CD14-positive monocyte (primary cell): ENCODE results near the gene ADAMTSL1. TPM values are rescaled to one million over a fixed set of nuclear protein-coding genes. Genes with fewer than 3 reads are reported as not detected.

Experiments
- DNase-seq, 3 donors: peaks; one replicate each; pipeline ENCODE4 v3.0.0-alpha.2; 2011 to 2022
- H2AFZ ChIP-seq: 2 replicates; pipeline ENCODE4 v1.6.0; 2012; ENCODE audit warnings: mild to moderate bottlenecking, low read depth, low read length, inconsistent platforms; ENCODE audit not compliant: insufficient read depth, poor library complexity, severe bottlenecking
- H3K27ac ChIP-seq, 2 donors: 1 replicate in 1 of 2; 2 replicates in 1 of 2; pipeline ENCODE4 v1.5.1; 2012 to 2013; ENCODE audit warnings: low read length in 2 of 2, control low read depth in 1 of 2, inconsistent platforms in 1 of 2, low read depth in 1 of 2, mild to moderate bottlenecking in 1 of 2
- H3K27me3 ChIP-seq, 2 donors: one replicate each; pipeline versions ENCODE4 v1.6.0 to v1.6.1; 2011 to 2013; ENCODE audit warnings: low read length in 2 of 2; ENCODE audit not compliant: control insufficient read depth in 2 of 2, insufficient read depth in 2 of 2
- H3K36me3 ChIP-seq, 2 donors: replicated peaks in 1 of 2; 1 replicate in 1 of 2; 2 replicates in 1 of 2; pipeline versions ENCODE4 v1.5.1 to v1.6.1; 2012 to 2013; ENCODE audit warnings: low read length in 2 of 2, control low read depth in 1 of 2, inconsistent platforms in 1 of 2, mild to moderate bottlenecking in 1 of 2; ENCODE audit not compliant: insufficient read depth in 2 of 2, control insufficient read depth in 1 of 2
- H3K4me1 ChIP-seq, 2 donors: 1 replicate in 1 of 2; 2 replicates in 1 of 2; pipeline versions ENCODE4 v1.5.1 to v1.6.1; 2012 to 2013; ENCODE audit warnings: low read length in 2 of 2, control low read depth in 1 of 2, inconsistent platforms in 1 of 2, mild to moderate bottlenecking in 1 of 2, moderate library complexity in 1 of 2; ENCODE audit not compliant: insufficient read depth in 2 of 2, control insufficient read depth in 1 of 2
- H3K4me2 ChIP-seq: replicated peaks from 2 replicates; pipeline ENCODE3; 2012; ENCODE audit warnings: low read length, moderate library complexity, mild to moderate bottlenecking; ENCODE audit not compliant: poor library complexity, severe bottlenecking; ENCODE audit errors: extremely low read depth
- H3K4me3 ChIP-seq, 3 experiments: fragments of 200-600 bp in 1 of 3; sonication (generic) in 1 of 3; replicated peaks in 1 of 3; 1 replicate in 2 of 3; 2 replicates in 1 of 3; pipeline ENCODE4 v1.5.1; 2011 to 2013; ENCODE audit warnings: low read length in 3 of 3, mild to moderate bottlenecking in 3 of 3, control low read depth in 2 of 3, low read depth in 2 of 3, inconsistent platforms in 1 of 3, moderate library complexity in 1 of 3
- H3K79me2 ChIP-seq: 2 replicates; pipeline ENCODE4 v1.6.0; 2012; ENCODE audit warnings: mild to moderate bottlenecking, control low read depth, inconsistent platforms, low read length, moderate library complexity; ENCODE audit not compliant: insufficient read depth
- H3K9ac ChIP-seq: 2 replicates; pipeline ENCODE4 v1.6.0; 2017; ENCODE audit warnings: low read length, mild to moderate bottlenecking; ENCODE audit not compliant: insufficient read depth, poor library complexity, severe bottlenecking
- H3K9me3 ChIP-seq, 2 donors: replicated peaks in 1 of 2; 1 replicate in 1 of 2; 2 replicates in 1 of 2; pipeline versions ENCODE4 v1.5.1 to v1.6.1; 2012 to 2013; ENCODE audit warnings: low read length in 2 of 2, control low read depth in 1 of 2; ENCODE audit not compliant: control insufficient read depth in 1 of 2, insufficient read depth in 1 of 2
- H4K20me1 ChIP-seq: 2 replicates; pipeline ENCODE4 v1.6.0; 2012; ENCODE audit warnings: mild to moderate bottlenecking, low read length, control low read depth, moderate library complexity; ENCODE audit not compliant: insufficient read depth
- H3K27ac Mint-ChIP-seq, 7 donors: one replicate each; pipeline ENCODE4 v1.8.0; 2020; ENCODE audit warnings: mild to moderate bottlenecking in 7 of 7, mixed read lengths in 7 of 7, moderate library complexity in 6 of 7, inconsistent platforms in 2 of 7
- H3K27me3 Mint-ChIP-seq, 3 donors: one replicate each; pipeline ENCODE4 v1.8.0; 2021 to 2022; ENCODE audit warnings: low read depth in 3 of 3, mild to moderate bottlenecking in 3 of 3, mixed read lengths in 3 of 3, moderate library complexity in 3 of 3, inconsistent platforms in 1 of 3
- H3K36me3 Mint-ChIP-seq, 2 donors: one replicate each; pipeline ENCODE4 v1.8.0; 2020; ENCODE audit warnings: mixed read lengths in 2 of 2, inconsistent platforms in 1 of 2, mild to moderate bottlenecking in 1 of 2
- H3K4me1 Mint-ChIP-seq: one replicate; pipeline ENCODE4 v1.8.0; 2020; ENCODE audit warnings: mild to moderate bottlenecking, mixed read lengths
- H3K4me3 Mint-ChIP-seq, 2 donors: one replicate each; pipeline ENCODE4 v1.8.0; 2020; ENCODE audit warnings: mild to moderate bottlenecking in 2 of 2, mixed read lengths in 2 of 2, moderate library complexity in 1 of 2
- H3K9me3 Mint-ChIP-seq, 7 donors: one replicate each; pipeline ENCODE4 v1.8.0; 2020 to 2022; ENCODE audit warnings: mixed read lengths in 7 of 7, mild to moderate bottlenecking in 6 of 7, moderate library complexity in 6 of 7, inconsistent platforms in 2 of 7
- WGBS: methylation state at CpG from one replicate; pipeline ENCODE4 v1.1.5; 2013; ENCODE audit warnings: missing lambda C conversion rate; ENCODE audit not compliant: insufficient coverage; 5-methylcytosine and 5-hydroxymethylcytosine counted together
- intact Hi-C, 2 donors: fragments of 100-400 bp; cut with micrococcal nuclease; formaldehyde crosslinking; loops; one replicate each; pipeline versions ENCODE4 v1.15.0 to v1.15.1; 2023
- polyA plus RNA-seq, 3 donors: library from polyadenylated mRNA; depleted of rRNA in 1 of 3; unstranded in 2 of 3; stranded (reverse) in 1 of 3; fragments of 300-500 nt in 2 of 3; fragments of >200 nt in 1 of 3; fragmentation: Illumina TruSeq in 2 of 3; gene quantifications; 1 replicate in 2 of 3; 2 replicates in 1 of 3; pipeline ENCODE4 v1.2.3, GENCODE V29; 2012 to 2021
- TF ChIP-seq, protein P1 (sequence below): fragments of 200-600 bp; IDR thresholded peaks from one replicate; pipeline ENCODE4 v1.8.0; 2022; ENCODE audit warnings: antibody characterized with exemption, mild to moderate bottlenecking

The ADAMTSL1 gene
- polyA plus RNA-seq, 3 donors, result not detected

DNA sequence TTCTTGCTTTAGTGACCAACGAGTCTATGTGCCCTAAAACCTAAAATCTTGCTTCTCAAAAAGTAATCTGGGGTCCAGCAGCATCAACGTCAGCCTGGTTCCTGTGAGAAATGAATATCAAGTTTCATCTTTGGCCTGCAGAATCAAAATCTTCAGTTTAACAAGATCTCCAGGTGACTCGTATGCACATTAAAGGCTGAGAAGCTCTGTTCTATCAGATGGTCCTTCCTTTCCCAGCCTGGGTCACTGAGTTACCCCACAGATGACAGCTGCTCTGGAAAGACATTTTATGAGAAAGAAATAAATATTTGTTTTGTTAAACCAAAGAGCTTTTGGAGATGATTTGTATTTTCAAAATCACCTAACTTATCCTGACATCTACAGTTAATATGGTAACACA lies 75.8 kb downstream of the ADAMTSL1 start:
- Mint-ChIP-seq H3K36me3 (no peaks in the 10 kb centered on the region), H3K27ac (no peak overlapping the region), H3K4me3 (no peak overlapping the region), H3K4me1 (no peaks in the 10 kb centered on the region), H3K27me3 (peaks cover 0 to 1% (median 0%) of the 10 kb centered on the region in 3 donors), H3K9me3 (peaks cover 0 to 2% (median 0%) of the 10 kb centered on the region in 7 donors)
- Histone ChIP-seq H4K20me1 (no peaks in the 10 kb centered on the region), H3K27ac (no peak overlapping the region), H3K36me3 (no peaks in the 10 kb centered on the region), H3K27me3 (no peaks in the 10 kb centered on the region), H3K79me2 (no peaks in the 10 kb centered on the region), H3K9ac (no peak overlapping the region), H3K4me3 (no peak overlapping the region), H3K9me3 (no peaks in the 10 kb centered on the region), H2AFZ (no peak overlapping the region), H3K4me2 (no peak overlapping the region), H3K4me1 (no peaks in the 10 kb centered on the region)
- TF ChIP-seq, protein P1, sequence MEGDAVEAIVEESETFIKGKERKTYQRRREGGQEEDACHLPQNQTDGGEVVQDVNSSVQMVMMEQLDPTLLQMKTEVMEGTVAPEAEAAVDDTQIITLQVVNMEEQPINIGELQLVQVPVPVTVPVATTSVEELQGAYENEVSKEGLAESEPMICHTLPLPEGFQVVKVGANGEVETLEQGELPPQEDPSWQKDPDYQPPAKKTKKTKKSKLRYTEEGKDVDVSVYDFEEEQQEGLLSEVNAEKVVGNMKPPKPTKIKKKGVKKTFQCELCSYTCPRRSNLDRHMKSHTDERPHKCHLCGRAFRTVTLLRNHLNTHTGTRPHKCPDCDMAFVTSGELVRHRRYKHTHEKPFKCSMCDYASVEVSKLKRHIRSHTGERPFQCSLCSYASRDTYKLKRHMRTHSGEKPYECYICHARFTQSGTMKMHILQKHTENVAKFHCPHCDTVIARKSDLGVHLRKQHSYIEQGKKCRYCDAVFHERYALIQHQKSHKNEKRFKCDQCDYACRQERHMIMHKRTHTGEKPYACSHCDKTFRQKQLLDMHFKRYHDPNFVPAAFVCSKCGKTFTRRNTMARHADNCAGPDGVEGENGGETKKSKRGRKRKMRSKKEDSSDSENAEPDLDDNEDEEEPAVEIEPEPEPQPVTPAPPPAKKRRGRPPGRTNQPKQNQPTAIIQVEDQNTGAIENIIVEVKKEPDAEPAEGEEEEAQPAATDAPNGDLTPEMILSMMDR, result no peak
- intact Hi-C loops, result loop anchor here in 1 of 2 donors (10.0 kb wide), 1 partner anchor 65 kb away; no protein-coding TSS in a partner anchor
- no peak for DNase-seq
- WGBS, result 53% methylated on average over 2 of the region's 3 CpGs

DNA sequence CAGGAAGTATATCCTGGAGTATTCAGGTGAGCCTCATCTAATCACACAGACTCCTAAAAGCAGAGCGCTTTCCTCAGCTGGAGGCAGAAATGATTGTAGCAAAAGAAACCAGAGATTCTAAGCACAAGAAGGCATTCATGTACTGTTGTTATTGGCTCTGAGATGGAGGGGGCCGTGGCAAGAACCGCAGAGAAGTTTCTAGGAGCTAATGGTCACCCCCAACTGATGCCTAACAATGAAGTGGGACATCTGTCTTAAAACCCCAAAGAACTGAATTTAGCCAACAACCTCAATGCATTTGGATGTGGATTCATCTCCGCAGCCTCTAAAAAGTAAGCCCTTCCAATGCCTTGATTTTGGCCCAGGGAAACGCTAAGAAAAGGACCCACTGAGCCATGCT lies 76.3 kb downstream of the ADAMTSL1 start:
- no CpG with 5 or more reads among the region's 5 CpGs for WGBS
- Mint-ChIP-seq H3K4me3 (no peak overlapping the region), H3K36me3 (no peaks in the 10 kb centered on the region), H3K9me3 (peaks cover 0 to 3% (median 0%) of the 10 kb centered on the region in 7 donors), H3K4me1 (no peaks in the 10 kb centered on the region), H3K27me3 (peaks cover 0 to 1% (median 0%) of the 10 kb centered on the region in 3 donors), H3K27ac (no peak overlapping the region)
- no peaks in the 10 kb centered on the region for H3K4me1 ChIP-seq
- H3K4me2 ChIP-seq, result no peak overlapping the region
- H3K4me3 ChIP-seq, result no peak overlapping the region
- no peak overlapping the region for H2AFZ ChIP-seq
- TF ChIP-seq, protein P1, result no peak
- no peaks in the 10 kb centered on the region for H3K27me3 ChIP-seq
- H3K9me3 ChIP-seq, result no peaks in the 10 kb centered on the region
- H4K20me1 ChIP-seq, result no peaks in the 10 kb centered on the region
- intact Hi-C loops, result loop anchor here in 1 of 2 donors (10.0 kb wide), 1 partner anchor 65 kb away; no protein-coding TSS in a partner anchor
- no peak overlapping the region for H3K27ac ChIP-seq
- H3K36me3 ChIP-seq, result no peaks in the 10 kb centered on the region
- DNase-seq, result no peak
- H3K79me2 ChIP-seq, result no peaks in the 10 kb centered on the region
- no peak overlapping the region for H3K9ac ChIP-seq
